ENCODE data around the gene ZDHHC17. TPM values are rescaled to one million over a fixed set of nuclear protein-coding genes. Genes with fewer than 3 reads are reported as not detected.

ZDHHC17 gene
- total and polyA plus RNA-seq, 2 of the 13 experiments (the other 11 are each of a cell fraction or from before 2014, with no cell fraction given): 36.7 to 38.5 TPM

DNA sequence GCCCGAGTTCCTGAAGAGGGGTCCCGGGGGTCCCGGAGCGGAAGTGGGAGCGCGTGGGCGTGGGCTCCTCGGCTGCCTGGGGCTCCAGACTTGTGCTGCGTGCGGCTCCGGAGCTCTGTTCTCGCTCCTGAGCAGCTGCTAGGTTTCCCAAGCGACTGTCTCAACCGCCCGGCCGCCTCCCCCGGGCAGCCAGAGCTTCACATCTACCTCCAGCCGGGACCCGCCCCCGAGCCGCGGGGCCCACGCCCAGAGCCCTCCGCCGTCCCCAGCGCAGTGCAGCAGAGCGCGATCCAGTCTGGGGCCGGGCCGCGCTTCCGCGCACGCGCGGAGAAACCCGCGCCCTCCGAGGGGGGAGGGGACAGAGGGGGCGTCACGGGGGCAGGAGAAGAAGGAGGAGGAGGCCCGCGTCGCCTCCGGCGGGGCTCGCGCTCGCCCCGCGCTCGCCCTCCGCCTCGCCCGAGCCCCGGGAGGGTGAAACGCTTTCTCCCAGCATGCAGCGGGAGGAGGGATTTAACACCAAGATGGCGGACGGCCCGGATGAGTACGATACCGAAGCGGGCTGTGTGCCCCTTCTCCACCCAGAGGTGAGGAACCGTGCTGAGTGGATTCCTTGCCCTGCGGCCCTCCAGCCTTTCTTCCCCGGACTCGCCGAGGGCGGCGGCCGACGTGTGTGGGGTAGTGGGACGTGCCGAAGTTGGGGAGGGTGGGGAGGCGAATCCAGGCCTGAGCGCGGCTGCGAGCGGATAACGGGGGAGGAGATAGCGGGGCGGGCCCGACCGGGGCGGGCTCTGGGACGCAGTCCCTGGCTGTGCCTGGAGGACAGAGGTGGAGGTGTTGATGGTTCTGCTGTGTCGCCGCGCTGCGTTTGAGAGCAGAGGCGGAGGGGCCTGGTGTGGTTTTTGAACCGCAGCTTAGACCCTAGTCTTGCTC lies at the start of gene ZDHHC17 (continued):
- TF ChIP-seq JUNB (CRISPR knock-in tag; IDR thresholded peaks at IDR 0.05; ENCODE audit: borderline replicate concordance): 0 out of 2 replicates have a peak, but pooled peaks have one; percentile 33
- 0 out of 2 replicates have a peak, but pooled peaks have one; percentile 16 for TF ChIP-seq KDM5B (CRISPR knock-in tag; IDR thresholded peaks at IDR 0.05; ENCODE audit: borderline replicate concordance)
- no peak for TF ChIP-seq KLF13 (CRISPR knock-in tag; IDR thresholded peaks at IDR 0.05)
- TF ChIP-seq ZNF768 (CRISPR knock-in tag; IDR thresholded peaks at IDR 0.05): peak; percentile 35; the same call in 1 of the 2 replicates
- TF ChIP-seq, protein P1, sequence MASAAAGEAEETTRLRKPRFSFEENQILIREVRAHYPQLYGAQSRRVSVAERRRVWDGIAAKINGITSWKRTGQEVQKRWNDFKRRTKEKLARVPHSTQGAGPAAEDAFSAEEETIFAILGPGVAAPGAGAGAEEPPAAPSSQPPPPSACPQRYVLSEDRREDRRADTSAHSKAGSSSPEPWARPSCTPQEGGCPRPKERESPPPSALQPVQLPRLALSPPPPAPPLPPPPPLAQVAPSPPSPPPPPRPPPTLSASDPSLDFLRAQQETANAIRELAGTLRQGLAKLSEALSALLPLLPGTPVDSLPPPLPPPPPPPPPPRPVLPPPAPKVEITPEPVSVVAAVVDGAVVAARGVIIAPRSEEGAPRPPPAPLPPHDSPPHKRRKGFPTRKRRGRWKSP (CRISPR knock-in tag; IDR thresholded peaks at IDR 0.05): peak; percentile 58; the same call in 1 of the 2 replicates
- TF ChIP-seq, protein P2, sequence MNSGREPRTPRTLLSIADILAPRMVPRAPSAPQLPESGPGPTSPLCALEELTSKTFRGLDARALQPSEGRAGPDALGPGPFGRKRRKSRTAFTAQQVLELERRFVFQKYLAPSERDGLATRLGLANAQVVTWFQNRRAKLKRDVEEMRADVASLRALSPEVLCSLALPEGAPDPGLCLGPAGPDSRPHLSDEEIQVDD (CRISPR knock-in tag; IDR thresholded peaks at IDR 0.05; ENCODE audit: borderline replicate concordance): no peak
- TF ChIP-seq ZNF451 (CRISPR knock-in tag; IDR thresholded peaks at IDR 0.05): 0 out of 2 replicates have a peak, but pooled peaks have one; percentile 17
- TF ChIP-seq, protein P3, sequence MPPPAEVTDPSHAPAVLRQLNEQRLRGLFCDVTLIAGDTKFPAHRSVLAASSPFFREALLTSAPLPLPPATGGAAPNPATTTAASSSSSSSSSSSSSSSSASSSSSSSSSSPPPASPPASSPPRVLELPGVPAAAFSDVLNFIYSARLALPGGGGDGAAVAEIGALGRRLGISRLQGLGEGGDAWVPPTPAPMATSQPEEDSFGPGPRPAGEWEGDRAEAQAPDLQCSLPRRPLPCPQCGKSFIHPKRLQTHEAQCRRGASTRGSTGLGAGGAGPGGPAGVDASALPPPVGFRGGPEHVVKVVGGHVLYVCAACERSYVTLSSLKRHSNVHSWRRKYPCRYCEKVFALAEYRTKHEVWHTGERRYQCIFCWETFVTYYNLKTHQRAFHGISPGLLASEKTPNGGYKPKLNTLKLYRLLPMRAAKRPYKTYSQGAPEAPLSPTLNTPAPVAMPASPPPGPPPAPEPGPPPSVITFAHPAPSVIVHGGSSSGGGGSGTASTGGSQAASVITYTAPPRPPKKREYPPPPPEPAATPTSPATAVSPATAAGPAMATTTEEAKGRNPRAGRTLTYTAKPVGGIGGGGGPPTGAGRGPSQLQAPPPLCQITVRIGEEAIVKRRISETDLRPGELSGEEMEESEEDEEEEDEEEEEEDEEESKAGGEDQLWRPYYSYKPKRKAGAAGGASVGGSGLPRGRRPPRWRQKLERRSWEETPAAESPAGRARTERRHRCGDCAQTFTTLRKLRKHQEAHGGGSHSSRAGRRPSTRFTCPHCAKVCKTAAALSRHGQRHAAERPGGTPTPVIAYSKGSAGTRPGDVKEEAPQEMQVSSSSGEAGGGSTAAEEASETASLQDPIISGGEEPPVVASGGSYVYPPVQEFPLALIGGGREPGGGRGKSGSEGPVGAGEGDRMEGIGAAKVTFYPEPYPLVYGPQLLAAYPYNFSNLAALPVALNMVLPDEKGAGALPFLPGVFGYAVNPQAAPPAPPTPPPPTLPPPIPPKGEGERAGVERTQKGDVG (CRISPR knock-in tag; IDR thresholded peaks at IDR 0.05; ENCODE audit: borderline replicate concordance): no peak; the same call in 1 of the 2 replicates
- TF ChIP-seq ZNF446 (CRISPR knock-in tag; IDR thresholded peaks at IDR 0.05): 0 out of 2 replicates have a peak, but pooled peaks have one; percentile 53
- TF ChIP-seq TAF1 (CRISPR knock-in tag; IDR thresholded peaks at IDR 0.05): peak; percentile 97
- no peak; the same call in 1 of the 2 replicates for TF ChIP-seq MAF1 (CRISPR knock-in tag; IDR thresholded peaks at IDR 0.05; ENCODE audit: borderline replicate concordance)
- peak; percentile 30 for TF ChIP-seq IKZF4 (CRISPR knock-in tag; IDR thresholded peaks at IDR 0.05; ENCODE audit: borderline replicate concordance, low read depth, not compliant biosample characterization)
- TF ChIP-seq RCOR2 (CRISPR knock-in tag; IDR thresholded peaks at IDR 0.05): no peak
- TF ChIP-seq PCBP1 (IDR thresholded peaks at IDR 0.05; ENCODE audit: borderline replicate concordance, low read depth, low read length): peak; percentile 15; the same call in 1 of the 2 replicates
- no peak; the same call in 1 of the 2 replicates for TF ChIP-seq ZNF563 (CRISPR knock-in tag; IDR thresholded peaks at IDR 0.05)
- TF ChIP-seq NCOA1 (CRISPR knock-in tag; IDR thresholded peaks at IDR 0.05): peak; percentile 72; the same call in 1 of the 2 replicates
- TF ChIP-seq ZNF329 (CRISPR knock-in tag; IDR thresholded peaks at IDR 0.05; ENCODE audit: low read depth): 0 out of 2 replicates have a peak, but pooled peaks have one; percentile 19
- TF ChIP-seq, protein P4, sequence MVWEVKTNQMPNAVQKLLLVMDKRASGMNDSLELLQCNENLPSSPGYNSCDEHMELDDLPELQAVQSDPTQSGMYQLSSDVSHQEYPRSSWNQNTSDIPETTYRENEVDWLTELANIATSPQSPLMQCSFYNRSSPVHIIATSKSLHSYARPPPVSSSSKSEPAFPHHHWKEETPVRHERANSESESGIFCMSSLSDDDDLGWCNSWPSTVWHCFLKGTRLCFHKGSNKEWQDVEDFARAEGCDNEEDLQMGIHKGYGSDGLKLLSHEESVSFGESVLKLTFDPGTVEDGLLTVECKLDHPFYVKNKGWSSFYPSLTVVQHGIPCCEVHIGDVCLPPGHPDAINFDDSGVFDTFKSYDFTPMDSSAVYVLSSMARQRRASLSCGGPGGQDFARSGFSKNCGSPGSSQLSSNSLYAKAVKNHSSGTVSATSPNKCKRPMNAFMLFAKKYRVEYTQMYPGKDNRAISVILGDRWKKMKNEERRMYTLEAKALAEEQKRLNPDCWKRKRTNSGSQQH (CRISPR knock-in tag; IDR thresholded peaks at IDR 0.05; ENCODE audit: low read depth): peak; percentile 57; the same call in 1 of the 2 replicates
- TF ChIP-seq TSC22D2 (CRISPR knock-in tag; IDR thresholded peaks at IDR 0.05; ENCODE audit: borderline replicate concordance): no peak
- no peak for TF ChIP-seq FIP1L1 (IDR thresholded peaks at IDR 0.05; ENCODE audit: borderline replicate concordance, insufficient read depth, low read depth, low read length)
- no peak; the same call in 1 of the 2 replicates for TF ChIP-seq SATB2 (CRISPR knock-in tag; IDR thresholded peaks at IDR 0.05)
- no peak for TF ChIP-seq ADNP (CRISPR knock-in tag; IDR thresholded peaks at IDR 0.05)

All from HepG2 (cell line).